GM18508 (cell line): ENCODE results near the gene SYNJ2.

ENCODE experiments used
- ATAC-seq: cut with Tn5 transposase; IDR thresholded peaks from one replicate; pipeline ENCODE4 v1.9.1; 2021; ENCODE audit warnings: moderate number of reproducible peaks; ENCODE audit not compliant: insufficient read depth, unreplicated experiment

The SYNJ2 gene

DNA sequence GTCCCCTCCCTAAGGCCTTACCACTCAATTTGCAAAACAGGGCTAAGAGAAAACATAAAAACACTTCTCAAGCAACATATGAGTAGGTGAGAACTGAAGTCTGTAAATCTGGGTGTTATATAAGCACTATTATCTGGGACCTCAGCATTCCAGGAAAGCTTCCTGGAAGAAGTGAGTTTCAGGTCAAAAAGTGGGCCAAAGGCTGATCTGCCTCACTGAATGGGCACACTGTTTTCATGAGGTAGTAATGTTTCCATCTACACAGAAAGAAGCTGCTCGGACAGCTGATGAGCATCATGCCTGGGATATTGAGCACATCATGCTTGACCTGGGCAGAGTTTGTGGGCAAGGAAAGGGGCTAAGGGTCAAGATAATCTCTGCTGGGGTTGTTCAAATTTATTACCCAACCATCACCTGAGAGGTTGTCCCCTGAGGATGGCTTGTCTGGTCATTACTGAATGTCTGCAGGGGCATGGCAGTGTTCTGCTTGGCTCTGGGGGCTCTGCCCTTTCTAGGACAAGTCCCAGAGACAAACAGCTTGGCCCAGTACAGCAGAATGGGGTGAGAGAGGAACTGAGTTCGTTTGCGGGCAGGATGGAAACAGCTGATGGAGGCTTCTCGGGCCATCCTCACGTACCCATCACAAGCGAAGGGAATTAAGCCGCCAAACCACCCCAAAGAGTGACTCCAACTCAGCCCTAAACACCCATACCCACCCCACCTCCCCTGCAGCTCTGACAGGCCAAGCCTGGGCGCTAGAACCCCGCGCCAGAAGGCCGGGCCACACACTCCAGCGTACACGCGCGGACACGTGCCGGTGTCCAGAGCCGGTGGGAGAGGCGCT is 1.2 kb upstream of the SYNJ2 start:
- no peak for ATAC-seq

DNA sequence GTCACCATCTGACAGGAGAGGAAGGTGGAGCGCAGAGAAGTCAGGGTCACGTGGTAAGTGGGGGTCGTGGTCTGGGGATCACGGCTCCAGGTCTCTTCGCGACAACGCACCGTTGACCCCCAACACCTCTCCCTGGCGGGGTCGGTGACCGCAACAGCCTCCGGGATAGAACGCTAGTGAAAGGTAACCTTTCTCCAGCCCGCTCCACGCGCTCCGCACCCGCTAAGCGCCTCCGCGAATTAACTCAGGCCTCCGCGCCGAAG is 600 bp upstream of the SYNJ2 start:
- ATAC-seq, result no peak

GRCh38 chr6:157982102-157982562 is 469 bp downstream of the SYNJ2 start:
- no peak for ATAC-seq

GRCh38 chr6:157982563-157983405 is 1.1 kb downstream of the SYNJ2 start:
- no peak for ATAC-seq

DNA sequence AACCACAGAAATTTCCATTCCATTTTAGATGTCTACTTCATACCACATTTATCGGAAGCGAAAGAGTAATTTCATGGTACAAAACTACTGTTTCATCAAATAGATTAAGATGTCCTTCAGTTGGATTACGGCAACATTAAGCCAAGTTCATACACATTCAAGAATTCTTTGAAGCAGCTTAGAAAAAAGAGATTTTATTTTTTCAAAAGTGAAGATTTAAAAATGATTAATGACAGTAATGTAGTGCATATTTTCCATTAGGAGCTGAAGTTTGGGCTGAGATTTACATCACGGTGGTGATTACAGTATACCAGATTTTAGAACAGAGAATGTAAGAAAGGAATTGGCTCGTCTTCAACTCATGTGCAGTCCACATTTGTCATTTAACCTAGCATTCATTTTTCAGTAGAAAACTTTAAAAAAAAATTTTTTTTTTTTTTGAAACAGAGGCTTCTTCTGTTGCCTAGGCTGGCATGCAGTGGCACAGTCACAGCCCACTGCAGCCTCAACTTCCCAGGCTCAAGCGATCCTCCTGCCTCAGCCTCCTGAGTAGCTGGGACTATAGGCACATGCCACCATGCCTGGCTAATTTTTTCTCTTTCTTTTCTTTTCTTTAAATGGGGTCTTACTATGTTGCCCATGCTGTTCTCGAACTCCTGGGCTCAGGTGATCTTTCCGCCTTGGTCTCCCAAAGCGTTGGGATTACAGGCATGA is 1.9 kb downstream of the SYNJ2 start:
- no peak for ATAC-seq

- ATAC-seq, result no peak
Measured at GRCh38 chr6:157984128-157984527, 2.5 kb downstream of the SYNJ2 start.

DNA sequence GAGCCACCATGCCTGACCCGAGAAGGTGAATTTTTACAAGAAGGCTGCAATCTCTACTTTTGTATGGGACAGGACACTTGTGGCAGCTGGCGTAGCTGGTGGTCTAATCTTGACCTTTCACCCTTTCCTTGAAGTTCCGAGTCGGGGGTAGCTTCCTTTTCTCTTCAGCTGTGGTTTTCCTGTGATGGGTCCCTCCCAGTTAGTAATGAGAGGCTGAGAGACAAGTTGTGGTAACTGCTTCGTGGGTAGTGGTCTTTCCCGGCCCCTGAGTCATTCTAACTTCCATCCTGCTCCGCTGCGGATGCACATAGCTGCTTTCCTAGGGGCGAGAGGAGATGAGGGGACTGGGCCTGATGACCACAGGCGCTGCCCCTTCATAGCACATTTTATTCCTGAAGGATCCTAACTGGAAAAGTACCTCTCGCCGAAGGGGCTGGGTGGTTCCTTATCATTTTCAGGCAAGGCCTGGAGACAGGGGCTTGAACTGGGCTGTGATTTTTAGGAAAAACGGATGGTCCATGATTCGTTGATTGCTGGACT is 3.1 kb downstream of the SYNJ2 start:
- ATAC-seq, result no peak

DNA sequence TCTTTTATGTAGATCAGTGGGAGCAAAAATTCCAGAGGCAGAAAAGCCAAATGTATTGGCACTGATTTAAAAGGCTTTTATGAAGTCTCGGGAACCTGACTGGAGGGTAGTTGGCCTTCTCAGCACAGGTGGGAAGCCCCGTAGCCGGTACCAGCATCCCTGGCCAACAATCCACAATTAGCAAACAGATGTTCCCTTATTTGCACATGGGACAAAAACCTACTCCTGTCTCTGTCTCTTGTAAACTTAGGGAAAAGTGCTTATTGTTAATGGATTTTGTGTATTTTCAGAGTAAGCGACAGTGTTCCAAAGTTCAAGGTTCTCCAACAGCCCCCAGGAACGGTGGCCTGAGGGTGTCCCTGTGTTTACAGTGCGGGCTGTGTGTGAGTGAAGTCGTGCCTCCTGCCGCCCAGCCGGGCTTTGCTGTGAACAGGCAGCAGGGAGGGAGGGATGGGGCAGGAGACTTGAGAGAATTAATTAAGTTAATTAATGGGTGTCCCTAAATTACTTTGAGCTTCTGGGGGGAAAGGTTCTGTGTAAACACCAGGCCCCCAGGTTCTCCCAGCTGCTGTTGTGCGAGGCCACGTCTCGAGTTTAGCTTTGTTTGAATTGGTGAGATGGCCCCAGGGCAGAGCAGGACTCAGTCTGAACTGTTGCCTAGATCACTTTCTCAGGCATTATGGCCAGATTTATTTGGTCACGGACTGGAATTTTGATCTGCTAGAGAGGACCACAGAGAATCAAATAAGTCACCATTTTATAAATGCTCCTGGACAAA is 3.9 kb downstream of the SYNJ2 start:
- no peak for ATAC-seq

DNA sequence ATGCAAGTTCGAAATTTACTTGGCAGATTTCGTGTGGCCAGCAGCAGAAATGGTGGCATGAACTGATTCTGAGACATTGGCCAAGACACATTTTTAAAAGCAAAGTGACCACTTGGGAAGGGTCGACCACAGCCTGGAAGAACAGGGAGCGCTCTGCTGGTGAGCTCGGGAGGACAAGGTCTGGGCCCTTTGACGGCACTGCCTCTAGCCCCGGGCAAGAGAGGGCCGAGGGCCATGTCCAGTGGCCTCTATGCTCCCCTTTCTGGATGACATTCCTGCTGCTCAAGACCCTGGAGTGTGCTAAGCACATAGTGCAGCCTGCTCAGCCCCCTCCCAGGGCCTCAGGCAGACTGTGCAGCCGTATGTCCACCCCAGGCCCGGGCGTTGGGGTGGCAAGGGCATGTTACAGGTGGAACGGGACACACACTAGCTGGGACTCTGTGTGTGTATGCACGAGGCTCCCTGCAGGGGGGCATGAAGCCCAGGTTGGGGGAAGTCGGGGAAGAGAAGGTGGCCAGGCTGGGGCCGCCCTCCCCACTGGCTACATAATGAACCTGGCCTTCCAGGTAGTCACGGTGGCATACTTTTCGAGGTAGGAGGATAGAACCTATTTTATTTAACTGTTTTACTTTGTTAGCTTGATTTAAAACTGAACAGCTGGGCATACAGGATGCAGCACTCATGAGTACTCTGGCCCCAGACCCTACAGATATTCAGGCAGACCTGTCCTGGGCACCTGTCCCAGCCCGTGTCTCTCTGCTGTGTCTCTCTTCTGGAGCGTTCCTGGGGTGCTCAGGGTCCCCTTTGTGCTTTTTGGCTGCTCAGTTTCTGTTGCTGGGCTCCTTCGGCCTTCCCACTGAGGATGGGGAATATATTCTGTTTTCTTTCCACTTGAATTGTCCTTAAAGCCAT is 6.4 kb downstream of the SYNJ2 start:
- no peak for ATAC-seq

DNA sequence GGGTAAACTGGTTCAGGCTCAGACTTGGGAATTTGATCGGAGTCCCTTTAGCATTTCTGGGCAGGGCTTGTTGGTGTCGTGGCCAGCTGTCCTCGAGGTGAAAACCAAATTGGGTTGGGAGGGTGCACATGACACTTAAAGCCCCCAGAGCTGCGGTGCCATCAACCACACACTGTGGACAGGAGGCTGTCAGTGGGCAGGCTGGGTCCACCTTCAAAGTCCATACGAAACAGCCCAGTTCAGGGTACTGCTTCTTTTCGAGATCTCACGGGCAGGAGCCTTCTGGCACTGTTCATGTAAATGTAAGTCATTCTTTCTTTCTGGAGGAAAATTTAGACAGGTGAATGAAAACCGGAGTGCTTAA is 7.0 kb downstream of the SYNJ2 start:
- no peak for ATAC-seq

DNA sequence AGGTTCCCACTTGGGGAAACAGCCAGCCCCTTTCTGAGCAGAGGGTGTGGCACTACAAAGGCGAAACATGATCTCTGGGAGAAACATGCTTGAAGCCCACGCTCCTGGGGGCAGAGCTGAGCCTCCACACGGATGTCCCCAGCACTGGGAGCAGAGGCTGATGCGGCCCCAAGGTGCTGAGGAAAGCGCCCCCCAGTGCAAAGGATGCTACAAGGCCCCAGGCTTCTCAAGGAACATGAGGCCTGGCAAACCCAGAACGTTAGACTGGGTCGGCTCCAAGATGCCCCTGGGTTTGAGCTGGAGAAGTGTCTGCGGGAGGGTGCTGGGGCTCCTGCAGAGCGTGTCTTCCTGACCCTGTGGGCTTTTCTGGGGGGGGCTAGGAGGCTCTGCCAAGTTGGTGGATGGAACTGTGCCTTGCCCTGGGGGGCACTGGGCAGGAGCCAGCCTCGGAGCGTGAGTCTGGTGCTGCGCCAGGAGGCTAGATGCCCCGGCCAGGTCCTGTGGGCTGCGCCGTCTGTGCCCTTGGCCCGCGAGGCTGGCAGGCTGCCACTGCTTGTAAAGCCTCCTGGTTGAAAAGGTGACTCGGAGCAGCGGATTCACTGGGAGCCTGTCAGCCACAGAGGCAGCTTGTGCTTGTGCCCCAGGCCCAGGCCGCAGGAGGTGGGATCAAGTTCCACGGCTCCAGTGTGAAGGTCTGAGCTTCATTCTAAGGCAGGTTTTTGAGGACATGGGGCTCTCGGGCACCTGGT is 8.1 kb downstream of the SYNJ2 start:
- ATAC-seq, result no peak

GRCh38 chr6:157990321-157991066 is 8.8 kb downstream of the SYNJ2 start:
- no peak for ATAC-seq

DNA sequence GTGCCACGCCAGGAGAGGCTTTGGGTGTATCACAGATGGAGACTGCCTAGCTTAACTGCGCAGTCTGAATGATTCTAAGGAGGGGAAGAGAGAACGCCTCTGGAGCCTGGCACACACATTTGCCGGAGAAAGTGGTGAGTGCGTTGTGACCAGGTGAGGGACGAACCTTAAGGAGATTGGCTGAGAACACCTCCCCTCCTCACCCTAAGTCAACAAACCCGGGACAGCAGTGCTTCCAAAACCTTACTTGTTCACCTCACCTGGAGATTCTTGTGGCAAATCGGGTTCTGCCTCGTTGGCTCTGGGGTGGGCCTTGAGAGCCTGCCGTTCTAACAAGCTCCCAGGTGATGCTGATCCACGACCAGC is 9.4 kb downstream of the SYNJ2 start:
- ATAC-seq, result no peak

DNA sequence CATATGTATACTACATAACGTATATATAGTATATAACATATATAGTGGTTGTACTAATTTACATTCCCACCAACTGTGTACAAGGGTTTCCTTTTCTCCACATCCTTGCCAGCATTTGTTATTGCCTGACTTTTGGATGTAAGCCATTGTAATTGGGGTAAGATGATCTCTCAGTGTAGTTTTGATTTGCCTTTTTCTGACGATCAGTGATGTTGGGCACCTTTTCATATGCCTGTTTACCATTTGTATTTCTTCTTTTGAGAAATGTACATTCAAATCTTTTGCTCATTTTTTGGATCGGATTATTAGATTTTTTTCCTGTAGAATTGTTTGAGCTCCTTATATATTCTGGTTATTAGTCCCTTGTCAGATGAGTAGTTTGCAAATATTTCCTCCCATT is 11.4 kb downstream of the SYNJ2 start:
- ATAC-seq, result no peak

GRCh38 chr6:157994125-157994795 is 12.6 kb downstream of the SYNJ2 start:
- no peak for ATAC-seq

DNA sequence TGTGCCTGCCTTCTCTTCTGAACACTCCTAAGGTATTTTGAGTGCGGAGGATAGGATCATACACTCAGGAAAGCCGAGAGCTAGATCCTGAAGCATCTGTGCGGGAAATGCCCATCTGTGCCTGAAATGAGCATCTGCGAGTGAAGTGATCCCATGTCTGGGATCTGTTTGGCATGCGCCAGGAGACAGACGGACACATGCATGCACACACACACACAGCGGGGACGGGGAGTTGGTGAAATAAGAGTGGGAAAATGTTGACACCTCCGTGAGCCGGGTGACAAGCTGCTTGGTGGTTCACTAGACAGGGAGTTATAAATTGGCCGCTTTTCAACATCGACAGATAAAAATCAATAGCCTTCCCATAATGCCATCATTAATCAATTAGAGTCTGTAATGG is 13.8 kb downstream of the SYNJ2 start:
- no peak for ATAC-seq

DNA sequence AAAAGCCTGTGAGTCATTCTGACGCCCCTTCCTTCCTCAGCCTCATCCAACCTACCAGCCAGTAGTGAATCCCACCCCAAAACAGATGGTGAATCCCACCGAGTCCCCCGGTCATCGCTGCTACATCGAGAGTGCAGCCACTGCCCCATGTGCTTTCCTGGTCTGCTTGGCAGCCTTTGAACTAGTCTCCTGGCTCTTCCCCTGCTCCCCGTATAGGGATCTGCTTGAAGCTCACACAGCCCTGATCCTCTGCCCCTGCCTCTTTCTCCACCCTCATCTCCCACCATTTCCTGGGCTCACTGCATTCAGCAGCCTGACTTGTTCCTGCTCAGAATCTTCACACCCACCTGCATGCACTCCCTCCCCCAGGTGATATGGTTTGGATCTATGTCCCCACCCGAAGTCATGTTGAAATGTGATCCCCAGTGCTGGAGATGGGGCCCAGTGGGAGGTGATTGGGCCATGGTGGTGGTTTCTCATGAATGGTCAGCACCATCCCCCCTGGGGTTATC is 14.6 kb downstream of the SYNJ2 start:
- no peak for ATAC-seq
